ENCODE results near the gene CLNK. TPM values are rescaled to one million over a fixed set of nuclear protein-coding genes. Genes with fewer than 3 reads are reported as not detected.

Gene CLNK
- total RNA-seq, 4 donors from 2014 or later, result under 0.01 to 0.48 TPM; not detected in 2

GRCh38 chr4:10721616-10722015, 37.0 kb upstream of the CLNK start:
- in situ Hi-C loops (cut with MboI; ENCODE audit: low pct_ligation_motif_present in 1 of 4, low pct_unique_long_range_greater_than_20kb in 1 of 4, low sequenced_read_pairs in 3 of 4) (no loop called here), intact Hi-C loops (cut with DNase I; ENCODE audit: low total_unique reads) (no loop called here)
- Histone ChIP-seq H3K27ac (no peak overlapping the region), H3K36me3 (no peaks in the 10 kb centered on the region), H3K9me3 (no peaks in the 10 kb centered on the region), H3K27me3 (no peaks in the 10 kb centered on the region), H3K4me3 (no peak overlapping the region), H3K4me1 (no peaks in the 10 kb centered on the region)
- no peak for DNase-seq
- 67 to 70% methylated on average over 3 to 4 of the region's 4 CpGs for WGBS, 2 donors (ENCODE audit: low coverage in 1 of 2)
- TF ChIP-seq POLR2A (IDR thresholded peaks at IDR 0.05), result no peak
- no peak for TF ChIP-seq CTCF (IDR thresholded peaks at IDR 0.05)
- no peak for TF ChIP-seq EP300 (IDR thresholded peaks at IDR 0.05; ENCODE audit: low read depth)
- no peak for TF ChIP-seq POLR2AphosphoS5 (IDR thresholded peaks at IDR 0.05)

GRCh38 chr4:10716163-10716562, 31.6 kb upstream of the CLNK start:
- in situ Hi-C loops (cut with MboI; ENCODE audit: low pct_ligation_motif_present in 1 of 4, low pct_unique_long_range_greater_than_20kb in 1 of 4, low sequenced_read_pairs in 3 of 4), result no loop called here
- DNase-seq, result no peak
- 89 to 100% methylated on average over 2 of the region's 2 CpGs for WGBS, 2 donors (ENCODE audit: low coverage in 1 of 2)
- TF ChIP-seq CTCF (IDR thresholded peaks at IDR 0.05) (no peak), EP300 (IDR thresholded peaks at IDR 0.05; ENCODE audit: low read depth) (no peak), POLR2AphosphoS5 (IDR thresholded peaks at IDR 0.05) (no peak), POLR2A (IDR thresholded peaks at IDR 0.05) (no peak)
- peaks cover 0 to 10% (median 3%) of the 10 kb centered on the region in 4 donors for H3K4me1 ChIP-seq
- intact Hi-C loops (cut with DNase I; ENCODE audit: low total_unique reads), result no loop called here
- H3K27me3 ChIP-seq, result no peaks in the 10 kb centered on the region
- H3K36me3 ChIP-seq, result no peaks in the 10 kb centered on the region
- H3K4me3 ChIP-seq, result no peak overlapping the region
- H3K27ac ChIP-seq, result no peak overlapping the region
- peaks cover 8 to 11% of the 10 kb centered on the region in 2 donors for H3K9me3 ChIP-seq

GRCh38 chr4:10715696-10716095, 31.1 kb upstream of the CLNK start:
- in situ Hi-C loops (cut with MboI; ENCODE audit: low pct_ligation_motif_present in 1 of 4, low pct_unique_long_range_greater_than_20kb in 1 of 4, low sequenced_read_pairs in 3 of 4) (no loop called here), intact Hi-C loops (cut with DNase I; ENCODE audit: low total_unique reads) (no loop called here)
- Histone ChIP-seq H3K4me1 (peaks cover 0 to 10% (median 3%) of the 10 kb centered on the region in 4 donors), H3K27ac (no peak overlapping the region), H3K9me3 (peaks cover 8 to 11% of the 10 kb centered on the region in 2 donors), H3K36me3 (no peaks in the 10 kb centered on the region), H3K27me3 (no peaks in the 10 kb centered on the region), H3K4me3 (no peak overlapping the region)
- WGBS, 2 donors (ENCODE audit: low coverage in 1 of 2), result 42 to 51% methylated on average over 5 of the region's 5 CpGs
- DNase-seq, result no peak
- TF ChIP-seq CTCF (IDR thresholded peaks at IDR 0.05) (no peak), POLR2AphosphoS5 (IDR thresholded peaks at IDR 0.05) (no peak), EP300 (IDR thresholded peaks at IDR 0.05; ENCODE audit: low read depth) (no peak), POLR2A (IDR thresholded peaks at IDR 0.05) (no peak)

DNA sequence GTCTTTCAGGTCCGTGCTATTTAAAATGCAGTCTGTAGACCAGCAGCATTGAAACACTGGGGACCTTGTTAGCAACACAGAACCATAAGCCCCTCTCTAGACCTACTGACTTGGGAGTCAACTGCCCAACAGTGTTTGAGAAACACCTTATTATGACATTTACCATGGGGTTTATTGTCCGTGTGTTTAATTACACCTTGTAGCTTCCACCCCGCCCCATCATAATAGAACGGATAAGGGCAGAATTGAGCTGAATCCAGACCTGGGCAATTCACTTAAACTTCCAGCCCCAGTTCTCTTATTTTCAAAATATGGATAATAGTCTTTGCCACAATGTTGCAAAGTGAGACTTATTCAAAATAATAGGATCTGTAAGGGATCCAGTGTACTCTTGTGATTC, 30.6 kb upstream of the CLNK start:
- TF ChIP-seq POLR2AphosphoS5 (IDR thresholded peaks at IDR 0.05), result no peak
- TF ChIP-seq CTCF (IDR thresholded peaks at IDR 0.05), result no peak
- TF ChIP-seq EP300 (IDR thresholded peaks at IDR 0.05; ENCODE audit: low read depth), result no peak
- no peak for TF ChIP-seq POLR2A (IDR thresholded peaks at IDR 0.05)
- H3K9me3 ChIP-seq, result peaks cover 8 to 11% of the 10 kb centered on the region in 2 donors
- no peaks in the 10 kb centered on the region for H3K27me3 ChIP-seq
- peak; percentile 22 for DNase-seq
- intact Hi-C loops (cut with DNase I; ENCODE audit: low total_unique reads) (no loop called here), in situ Hi-C loops (cut with MboI; ENCODE audit: low pct_ligation_motif_present in 1 of 4, low pct_unique_long_range_greater_than_20kb in 1 of 4, low sequenced_read_pairs in 3 of 4) (no loop called here)
- no peaks in the 10 kb centered on the region for H3K36me3 ChIP-seq
- WGBS, 2 donors (ENCODE audit: low coverage in 1 of 2), result 40 to 83% methylated on average over 1 to 4 of the region's 4 CpGs
- H3K4me3 ChIP-seq, result no peak overlapping the region
- peak overlapping the region in 1 of 4 donors; percentile 43 for H3K27ac ChIP-seq
- H3K4me1 ChIP-seq, result peaks cover 0 to 10% (median 3%) of the 10 kb centered on the region in 4 donors

Data from transverse colon (tissue), 4 donors.